Mesendoderm (in vitro differentiated cells): ENCODE measurements around the gene CPLX4.

Experiments
- DNase-seq: peaks from one replicate; pipeline ENCODE4 v3.0.0; 2013
- H2AK5ac ChIP-seq: 2 replicates; pipeline ENCODE4 v1.6.1; 2013; ENCODE audit warnings: low read length, inconsistent platforms
- H2BK120ac ChIP-seq: 2 replicates; pipeline ENCODE4 v1.6.1; 2013; ENCODE audit warnings: low read depth, mild to moderate bottlenecking, low read length, moderate library complexity, mixed read lengths
- H2BK15ac ChIP-seq: replicated peaks from 2 replicates; pipeline ENCODE4 v1.6.1; 2013; ENCODE audit warnings: low read depth, mild to moderate bottlenecking, moderate library complexity
- H2BK5ac ChIP-seq: 2 replicates; pipeline ENCODE4 v1.6.1; 2013; ENCODE audit warnings: low read length, inconsistent platforms
- H3K18ac ChIP-seq: 2 replicates; pipeline ENCODE4 v1.6.1; 2013; ENCODE audit warnings: mild to moderate bottlenecking, low read length, mixed read lengths
- H3K23ac ChIP-seq: one replicate; pipeline ENCODE4 v1.6.1; 2013; ENCODE audit warnings: low read length
- H3K27ac ChIP-seq: 2 replicates; pipeline ENCODE4 v1.5.1; 2013; ENCODE audit warnings: low read depth, mild to moderate bottlenecking, inconsistent platforms, low read length, moderate library complexity
- H3K27me3 ChIP-seq: 2 replicates; pipeline ENCODE4 v1.6.1; 2013; ENCODE audit warnings: low read length, control low read depth, mild to moderate bottlenecking, inconsistent platforms; ENCODE audit not compliant: insufficient read depth, poor library complexity
- H3K36me3 ChIP-seq: 2 replicates; pipeline ENCODE4 v1.6.1; 2013; ENCODE audit warnings: low read length, inconsistent platforms; ENCODE audit not compliant: control insufficient read depth, insufficient read depth
- H3K4ac ChIP-seq: one replicate; pipeline ENCODE4 v1.6.1; 2013; ENCODE audit warnings: low read depth, mild to moderate bottlenecking, low read length, moderate library complexity
- H3K4me1 ChIP-seq: 2 replicates; pipeline ENCODE4 v1.6.1; 2013; ENCODE audit warnings: low read depth, low read length, inconsistent platforms; ENCODE audit not compliant: control insufficient read depth
- H3K4me2 ChIP-seq: 2 replicates; pipeline ENCODE4 v1.6.1; 2013; ENCODE audit warnings: low read length
- H3K4me3 ChIP-seq: 2 replicates; pipeline ENCODE4 v1.5.1; 2013; ENCODE audit warnings: mild to moderate bottlenecking, low read length
- H3K56ac ChIP-seq: one replicate; pipeline ENCODE4 v1.6.1; 2013; ENCODE audit warnings: low read length
- H3K79me1 ChIP-seq: 2 replicates; pipeline ENCODE4 v1.6.1; 2013; ENCODE audit warnings: low read length, inconsistent platforms
- H3K79me2 ChIP-seq: 2 replicates; pipeline ENCODE4 v1.6.1; 2013; ENCODE audit warnings: mild to moderate bottlenecking, low read length; ENCODE audit not compliant: control insufficient read depth, insufficient read depth
- H3K9ac ChIP-seq: 2 replicates; pipeline ENCODE4 v1.6.1; 2013; ENCODE audit warnings: low read length, inconsistent platforms
- H4K5ac ChIP-seq: one replicate; pipeline ENCODE4 v1.6.1; 2013; ENCODE audit warnings: low read length
- H4K8ac ChIP-seq: one replicate; pipeline ENCODE4 v1.6.1; 2013; ENCODE audit warnings: low read depth, mild to moderate bottlenecking, control low read depth, low read length, moderate library complexity
- WGBS: extraction: QIAGEN DNeasy Blood & Tissue Kit; methylation state at CpG from one replicate; pipeline ENCODE4 v1.1.7; 2013; ENCODE audit warnings: low lambda C conversion rate, missing lambda C conversion rate; ENCODE audit not compliant: insufficient coverage; ENCODE audit errors: extremely low coverage; 5-methylcytosine and 5-hydroxymethylcytosine counted together

The CPLX4 gene

GRCh38 chr18:59268127-59268720 is 50.2 kb downstream of the CPLX4 start:
- no peak overlapping the region for H2BK5ac ChIP-seq
- peak overlapping the region; percentile 89 for H3K56ac ChIP-seq
- no peak overlapping the region for H2BK120ac ChIP-seq
- H3K9ac ChIP-seq: peak overlapping the region; percentile 65
- peak overlapping the region; percentile 86 for H3K4me2 ChIP-seq
- H2BK15ac ChIP-seq: no peak overlapping the region
- no peak overlapping the region for H4K5ac ChIP-seq
- no peaks in the 10 kb centered on the region for H3K36me3 ChIP-seq
- H3K79me1 ChIP-seq: no peaks in the 10 kb centered on the region
- no peak for DNase-seq
- no peak overlapping the region for H3K18ac ChIP-seq
- H3K4me1 ChIP-seq: peaks cover 3% of the 10 kb centered on the region
- no peak overlapping the region for H3K27ac ChIP-seq
- H3K4ac ChIP-seq: no peak overlapping the region
- H3K27me3 ChIP-seq: peaks cover 81% of the 10 kb centered on the region
- H4K8ac ChIP-seq: no peak overlapping the region
- H3K79me2 ChIP-seq: no peaks in the 10 kb centered on the region
- no peak overlapping the region for H2AK5ac ChIP-seq
- peak overlapping the region; percentile 86 for H3K23ac ChIP-seq
- no CpG with 5 or more reads among the region's 28 CpGs for WGBS
- H3K4me3 ChIP-seq: peak overlapping the region; percentile 17

GRCh38 chr18:59267503-59268126 is 50.8 kb downstream of the CPLX4 start:
- Histone ChIP-seq H3K23ac (no peak overlapping the region), H3K4ac (no peak overlapping the region), H2BK15ac (no peak overlapping the region), H3K27ac (no peak overlapping the region), H3K56ac (peak overlapping the region; percentile 73), H2AK5ac (no peak overlapping the region), H3K18ac (no peak overlapping the region), H3K36me3 (no peaks in the 10 kb centered on the region), H3K27me3 (peaks cover 80% of the 10 kb centered on the region), H3K79me1 (no peaks in the 10 kb centered on the region), H4K8ac (no peak overlapping the region), H3K4me3 (peak overlapping the region; percentile 17), H4K5ac (no peak overlapping the region), H2BK5ac (no peak overlapping the region), H3K79me2 (no peaks in the 10 kb centered on the region), H2BK120ac (no peak overlapping the region), H3K9ac (peak overlapping the region; percentile 48), H3K4me2 (peak overlapping the region; percentile 60), H3K4me1 (peaks cover 3% of the 10 kb centered on the region)
- WGBS: no CpG with 5 or more reads among the region's 41 CpGs
- peak; percentile 54 for DNase-seq

GRCh38 chr18:59266886-59267502 is 51.5 kb downstream of the CPLX4 start:
- Histone ChIP-seq H4K8ac (no peak overlapping the region), H3K56ac (no peak overlapping the region), H3K27me3 (peaks cover 74% of the 10 kb centered on the region), H3K18ac (no peak overlapping the region), H2BK5ac (no peak overlapping the region), H3K36me3 (no peaks in the 10 kb centered on the region), H4K5ac (no peak overlapping the region), H3K79me2 (no peaks in the 10 kb centered on the region), H3K9ac (no peak overlapping the region), H3K79me1 (no peaks in the 10 kb centered on the region), H2BK15ac (no peak overlapping the region), H3K4me1 (peaks cover 3% of the 10 kb centered on the region), H2BK120ac (no peak overlapping the region), H3K4ac (no peak overlapping the region), H3K4me3 (no peak overlapping the region), H3K23ac (no peak overlapping the region), H3K4me2 (no peak overlapping the region), H2AK5ac (no peak overlapping the region), H3K27ac (no peak overlapping the region)
- WGBS: no CpG with 5 or more reads among the region's 10 CpGs
- no peak for DNase-seq

- Histone ChIP-seq H3K4ac (no peak overlapping the region), H3K27me3 (peaks cover 69% of the 10 kb centered on the region), H2BK120ac (no peak overlapping the region), H3K27ac (no peak overlapping the region), H3K18ac (no peak overlapping the region), H3K23ac (no peak overlapping the region), H3K79me1 (no peaks in the 10 kb centered on the region), H3K9ac (no peak overlapping the region), H3K4me1 (peaks cover 3% of the 10 kb centered on the region), H2BK15ac (no peak overlapping the region), H3K4me2 (no peak overlapping the region), H3K56ac (no peak overlapping the region), H3K79me2 (no peaks in the 10 kb centered on the region), H2BK5ac (no peak overlapping the region), H3K4me3 (no peak overlapping the region), H2AK5ac (no peak overlapping the region), H4K8ac (no peak overlapping the region), H4K5ac (no peak overlapping the region), H3K36me3 (no peaks in the 10 kb centered on the region)
- DNase-seq: no peak
- no CpG with 5 or more reads among the region's 1 CpG for WGBS
Measured at GRCh38 chr18:59266459-59266858, 52.0 kb downstream of the CPLX4 start.

GRCh38 chr18:59265974-59266369 is 52.5 kb downstream of the CPLX4 start:
- Histone ChIP-seq H2BK120ac (no peak overlapping the region), H2BK5ac (no peak overlapping the region), H3K27ac (no peak overlapping the region), H3K79me1 (no peaks in the 10 kb centered on the region), H3K4me3 (no peak overlapping the region), H4K5ac (no peak overlapping the region), H3K23ac (no peak overlapping the region), H2BK15ac (no peak overlapping the region), H3K36me3 (no peaks in the 10 kb centered on the region), H3K18ac (no peak overlapping the region), H3K4me2 (no peak overlapping the region), H4K8ac (no peak overlapping the region), H3K27me3 (peaks cover 64% of the 10 kb centered on the region), H3K4me1 (peaks cover 3% of the 10 kb centered on the region), H3K9ac (no peak overlapping the region), H3K56ac (no peak overlapping the region), H3K79me2 (no peaks in the 10 kb centered on the region), H3K4ac (no peak overlapping the region), H2AK5ac (no peak overlapping the region)
- no CpG with 5 or more reads among the region's 12 CpGs for WGBS
- DNase-seq: no peak
